ENCODE data around the gene KAT2B. TPM values are rescaled to one million over a fixed set of nuclear protein-coding genes. Genes with fewer than 3 reads are reported as not detected.

Gene KAT2B
- total RNA-seq, 2 experiments from 2014 or later: 36.1 to 39.6 TPM

- CTCF ChIA-PET: interaction anchor here (1.0 to 1.9 kb wide), 5 partner anchors 13 to 1371 kb away, joined by 3 to 7 read pairs (median 4); partner anchors contain the start of gene SGO1
- POLR2A ChIA-PET: interaction anchor here (0.7 to 2.7 kb wide), 8 partner anchors 14 to 658 kb away, joined by 3 to 16 read pairs (median 7); partner anchors contain the start of gene SGO1
Observed at GRCh38 chr3:20040548-20041196, 426 bp downstream of the KAT2B start.

DNA sequence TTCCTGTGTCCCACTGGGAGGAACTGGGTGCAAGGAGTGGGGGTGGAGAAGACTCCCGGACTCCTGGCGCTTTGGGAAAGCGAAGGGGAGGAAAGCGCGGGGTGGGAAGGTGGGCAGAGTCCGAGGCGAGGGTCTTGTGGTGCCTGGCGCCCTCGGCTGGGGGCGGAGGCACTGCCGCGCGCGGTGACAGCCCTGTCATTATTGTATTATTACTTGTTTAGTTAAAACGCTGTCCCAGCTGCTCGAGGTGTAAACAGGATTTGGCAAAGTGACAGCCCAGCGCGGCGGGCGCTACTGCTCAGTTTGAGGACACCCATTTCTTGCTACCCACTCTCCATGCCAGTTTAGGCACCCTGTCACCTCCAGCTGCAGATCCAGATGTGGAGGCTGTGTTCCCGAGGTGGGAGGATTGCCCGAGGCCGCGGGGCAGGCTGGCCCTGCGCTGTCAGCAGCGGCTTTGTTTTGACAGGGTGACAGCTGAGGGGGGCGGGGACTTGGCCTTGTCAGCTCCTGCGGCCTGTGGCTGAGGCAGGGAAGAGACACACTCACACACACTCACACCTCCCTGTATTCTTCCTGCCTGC lies 1.0 kb downstream of the KAT2B start:
- CTCF ChIA-PET: interaction anchor here (0.6 to 1.9 kb wide), 8 partner anchors 13 to 1372 kb away, joined by 3 to 7 read pairs (median 3); partner anchors contain the start of gene SGO1
- POLR2A ChIA-PET: interaction anchor here (0.7 to 2.7 kb wide), 9 partner anchors 10 to 657 kb away, joined by 3 to 16 read pairs (median 8); partner anchors contain the start of gene SGO1

GRCh38 chr3:20042331-20042730 lies 2.1 kb downstream of the KAT2B start:
- ChIA-PET CTCF (interaction anchor here (1.6 to 1.8 kb wide), 3 partner anchors 12 to 49 kb away, joined by 3 to 7 read pairs (median 4); no protein-coding TSS in a partner anchor), POLR2A (interaction anchor here (0.5 to 2.7 kb wide), 6 partner anchors 9 to 125 kb away, joined by 5 to 16 read pairs (median 10); no protein-coding TSS in a partner anchor)

DNA sequence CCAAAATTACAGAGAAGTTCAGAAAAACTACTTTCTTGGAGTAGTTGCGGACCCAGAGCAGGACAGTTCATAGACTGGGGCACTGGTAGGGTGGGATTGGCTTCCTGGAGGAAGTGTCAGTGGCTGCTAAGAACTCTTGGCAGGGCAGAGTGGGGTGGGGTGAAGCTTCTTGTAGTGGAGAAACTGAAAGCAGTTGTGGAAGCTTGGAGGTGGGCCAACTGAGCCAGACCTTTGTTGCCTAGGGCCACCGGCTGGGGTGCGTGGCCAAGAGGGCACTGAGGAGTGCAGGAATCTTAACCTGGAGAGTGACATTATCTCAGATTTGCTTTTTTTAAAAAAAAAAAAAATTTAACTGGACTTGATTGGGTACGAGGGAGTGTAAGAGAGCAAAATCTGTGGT lies 3.1 kb downstream of the KAT2B start:
- CTCF ChIA-PET: interaction anchor here (0.6 kb wide), 1 partner anchor 142 kb away, joined by 3 read pairs; no protein-coding TSS in a partner anchor
- POLR2A ChIA-PET: interaction anchor here (1.7 kb wide), 1 partner anchor 14 kb away, joined by 6 read pairs; no protein-coding TSS in a partner anchor

GRCh38 chr3:20043825-20044224 lies 3.6 kb downstream of the KAT2B start:
- ChIA-PET CTCF (interaction anchor here (0.6 to 1.3 kb wide), 2 partner anchors 11 to 141 kb away, joined by 3 to 7 read pairs; no protein-coding TSS in a partner anchor), POLR2A (interaction anchor here (1.7 kb wide), 1 partner anchor 14 kb away, joined by 6 read pairs; no protein-coding TSS in a partner anchor)

- ChIA-PET POLR2A (interaction anchor here (0.6 kb wide), 1 partner anchor 265 kb away, joined by 3 read pairs; no protein-coding TSS in a partner anchor), CTCF (interaction anchor here (0.8 to 1.3 kb wide), 2 partner anchors 9 to 15 kb away, joined by 3 to 7 read pairs; no protein-coding TSS in a partner anchor)
Observed at GRCh38 chr3:20045141-20045540, 4.9 kb downstream of the KAT2B start.

DNA sequence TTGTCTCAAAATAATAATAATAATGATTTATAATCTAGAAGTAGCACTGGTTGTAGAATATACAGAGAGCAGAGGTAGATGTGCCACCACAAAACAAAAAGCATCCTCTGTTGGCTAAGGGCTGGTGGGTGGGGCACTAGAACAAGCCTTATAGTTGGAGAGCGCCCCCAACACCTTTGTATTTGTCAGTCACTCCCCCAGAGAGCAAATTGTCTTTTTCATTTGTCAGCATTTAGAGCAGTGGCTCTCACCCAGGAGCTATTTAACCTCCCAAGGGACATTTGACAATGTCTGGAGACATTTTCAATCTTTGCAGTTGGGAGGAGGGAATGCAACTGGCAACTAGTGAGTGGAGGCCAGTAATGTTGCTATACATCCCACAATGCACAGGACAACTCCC lies 6.3 kb downstream of the KAT2B start:
- ChIA-PET CTCF (no interaction called here), POLR2A (no interaction called here)

GRCh38 chr3:20047341-20047779 lies 7.1 kb downstream of the KAT2B start:
- ChIA-PET CTCF (interaction anchor here (0.7 kb wide), 1 partner anchor 24 kb away, joined by 3 read pairs; no protein-coding TSS in a partner anchor), POLR2A (no interaction called here)

DNA sequence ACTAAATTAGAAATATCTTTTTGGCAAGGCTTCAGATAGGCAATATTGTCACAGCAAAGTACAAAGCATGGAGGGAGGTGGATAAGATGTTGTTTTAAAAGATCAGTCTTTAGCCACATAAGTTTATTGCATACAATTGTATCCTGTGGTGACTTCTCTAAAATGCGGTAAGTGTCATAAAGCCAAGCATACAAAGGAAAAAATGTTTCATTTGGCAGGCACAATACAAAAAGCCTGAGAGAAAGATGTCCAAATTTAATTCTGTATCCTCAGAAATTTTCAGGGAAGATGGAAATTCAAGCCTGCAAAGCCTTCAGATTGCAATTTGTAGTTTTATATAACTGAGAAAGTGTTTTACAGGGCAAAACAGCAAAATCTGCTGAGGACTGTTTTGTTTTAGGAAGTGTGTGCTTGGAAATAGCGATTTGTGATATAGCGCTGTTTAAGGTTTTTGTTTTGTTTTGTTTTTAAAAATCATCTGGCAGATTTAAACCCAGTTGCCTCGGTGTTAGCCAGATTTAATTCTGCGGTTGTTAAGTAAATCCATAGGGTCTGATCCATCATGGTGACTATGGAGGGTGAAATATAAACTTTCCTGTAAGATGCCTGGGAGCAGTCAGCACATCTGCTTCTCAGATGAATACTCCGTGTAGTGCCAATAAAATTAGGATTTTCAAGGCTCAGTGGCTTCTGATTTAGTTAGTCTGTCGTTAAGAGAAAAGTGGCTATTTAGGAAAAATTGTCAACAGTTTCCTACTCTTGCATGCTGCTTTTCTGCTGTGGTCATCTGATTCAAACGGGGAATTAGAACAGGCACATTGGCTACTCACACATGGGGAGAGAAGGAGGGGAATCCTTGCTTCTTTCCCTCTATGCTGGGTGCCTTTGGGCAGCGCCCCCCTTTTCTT lies 8.0 kb downstream of the KAT2B start:
- ChIA-PET CTCF (no interaction called here), POLR2A (no interaction called here)

- ChIA-PET CTCF (interaction anchor here (1.1 kb wide), 1 partner anchor 25 kb away, joined by 3 read pairs; no protein-coding TSS in a partner anchor), POLR2A (interaction anchor here (2.0 kb wide), 1 partner anchor 9 kb away, joined by 8 read pairs; no protein-coding TSS in a partner anchor)
Observed at GRCh38 chr3:20051123-20051806, 11.0 kb downstream of the KAT2B start.

DNA sequence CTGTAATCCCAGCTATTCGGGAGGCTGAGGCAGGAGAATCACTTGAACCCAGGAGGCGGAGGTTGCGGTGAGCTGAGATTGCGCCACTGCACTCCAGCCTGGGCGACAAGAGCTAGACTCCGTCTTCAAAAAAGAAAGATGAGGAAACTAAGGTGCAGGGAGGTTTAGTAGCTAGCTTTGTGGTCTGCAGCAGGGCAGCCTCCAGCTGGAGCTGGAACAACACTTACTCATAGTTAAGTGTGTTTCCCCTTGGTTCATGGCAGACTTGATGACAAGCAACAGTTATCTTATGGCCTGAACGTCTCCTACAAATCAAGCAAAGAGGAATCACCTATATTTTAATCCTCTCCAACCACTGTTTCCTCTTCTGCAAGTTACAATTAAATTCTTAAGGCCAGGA lies 12.6 kb downstream of the KAT2B start:
- POLR2A ChIA-PET: no interaction called here
- CTCF ChIA-PET: no interaction called here

DNA sequence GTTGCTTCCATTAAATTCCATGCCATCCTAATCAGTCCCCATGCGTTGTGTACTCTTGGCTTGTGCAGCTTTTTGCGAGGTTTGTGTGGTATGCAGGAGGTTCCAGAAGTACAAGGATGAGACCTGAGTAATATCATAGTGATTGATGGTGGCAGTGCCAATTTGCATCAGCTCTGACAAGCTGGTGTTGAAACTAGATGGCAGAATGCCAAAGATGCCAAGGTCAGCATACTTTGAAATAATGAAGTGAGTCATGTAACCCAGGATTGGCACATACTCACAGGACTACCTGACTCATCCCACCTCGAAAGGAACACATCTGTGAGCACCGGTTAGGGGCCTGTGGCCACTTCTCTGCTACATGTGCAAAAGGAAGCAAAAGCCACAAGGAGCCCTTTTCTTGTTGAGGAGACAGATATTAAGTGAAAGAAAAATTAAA lies 14.3 kb downstream of the KAT2B start:
- POLR2A ChIA-PET: interaction anchor here (1.6 kb wide), 2 partner anchors 13 to 49 kb away, joined by 6 read pairs; no protein-coding TSS in a partner anchor
- CTCF ChIA-PET: interaction anchor here (1.0 to 2.4 kb wide), 4 partner anchors 10 to 117 kb away, joined by 3 to 7 read pairs (median 4); no protein-coding TSS in a partner anchor

GRCh38 chr3:20055020-20055775 lies 15.0 kb downstream of the KAT2B start:
- ChIA-PET POLR2A (interaction anchor here (1.6 kb wide), 2 partner anchors 14 to 49 kb away, joined by 6 read pairs; no protein-coding TSS in a partner anchor), CTCF (interaction anchor here (1.1 to 2.4 kb wide), 3 partner anchors 11 to 118 kb away, joined by 3 to 7 read pairs (median 7); no protein-coding TSS in a partner anchor)

GRCh38 chr3:20055842-20056241 lies 15.6 kb downstream of the KAT2B start:
- POLR2A ChIA-PET: no interaction called here

GRCh38 chr3:20056725-20057611 lies 16.7 kb downstream of the KAT2B start:
- ChIA-PET POLR2A (interaction anchor here (0.7 to 2.7 kb wide), 4 partner anchors 13 to 129 kb away, joined by 3 to 16 read pairs (median 4); partner anchors contain the start of genes KAT2B and SGO1), CTCF (interaction anchor here (1.2 to 2.3 kb wide), 2 partner anchors 16 to 23 kb away, joined by 4 to 7 read pairs; no protein-coding TSS in a partner anchor)

More at GRCh38 chr3:20055842-20056241, 15.6 kb downstream of the KAT2B start:
- CTCF ChIA-PET: interaction anchor here (2.3 kb wide), 1 partner anchor 15 kb away, joined by 7 read pairs; no protein-coding TSS in a partner anchor
